OCI-LY1 (cell line): ENCODE data around the gene KAT7.

ENCODE experiments used
- H2AFZ ChIP-seq: fragments of 200-600 bp; sonication (generic), shearing (Covaris generic); 2 replicates; pipeline ENCODE4 v1.6.0; 2014; ENCODE audit warnings: antibody characterized with exemption, mild to moderate bottlenecking, low read length
- H3F3A ChIP-seq: fragments of 200-600 bp; sonication (generic), shearing (Covaris generic); 2 replicates; pipeline ENCODE4 v1.6.0; 2014; ENCODE audit warnings: mild to moderate bottlenecking, antibody characterized with exemption, low read length, moderate library complexity; ENCODE audit not compliant: insufficient read depth
- H3K27ac ChIP-seq: fragments of 200-600 bp; sonication (generic); 2 replicates; pipeline ENCODE4 v1.5.1; 2014; ENCODE audit warnings: low read length, mixed run types, mild to moderate bottlenecking, low read depth; ENCODE audit not compliant: poor library complexity, severe bottlenecking
- H3K27me3 ChIP-seq: fragments of 200-600 bp; sonication (generic); 2 replicates; pipeline ENCODE4 v1.6.0; 2014; ENCODE audit warnings: antibody characterized with exemption, mild to moderate bottlenecking, low read length, moderate library complexity; ENCODE audit not compliant: insufficient read depth
- H3K36me3 ChIP-seq: fragments of 200-600 bp; sonication (generic); 2 replicates; pipeline ENCODE4 v1.6.1; 2014; ENCODE audit warnings: mild to moderate bottlenecking, antibody characterized with exemption, low read length, moderate library complexity, mixed read lengths; ENCODE audit not compliant: insufficient read depth
- H3K4me1 ChIP-seq: fragments of 200-600 bp; sonication (generic); 2 replicates; pipeline ENCODE4 v1.5.1; 2014; ENCODE audit warnings: mild to moderate bottlenecking, low read length, moderate library complexity; ENCODE audit not compliant: insufficient read depth, severe bottlenecking
- H3K4me2 ChIP-seq: fragments of 200-600 bp; sonication (generic), shearing (Covaris generic); 2 replicates; pipeline ENCODE4 v1.6.1; 2014; ENCODE audit warnings: low read length
- H3K4me3 ChIP-seq: fragments of 200-600 bp; sonication (generic); 2 replicates; pipeline ENCODE4 v1.5.1; 2014; ENCODE audit warnings: low read length, low read depth, mild to moderate bottlenecking, mixed read lengths; ENCODE audit not compliant: poor library complexity, severe bottlenecking
- H3K79me2 ChIP-seq: fragments of 200-600 bp; shearing (Covaris generic); 2 replicates; pipeline ENCODE4 v1.6.1; 2016; ENCODE audit warnings: mixed run types, low read length, mixed read lengths; ENCODE audit not compliant: insufficient read depth
- H3K9ac ChIP-seq: fragments of 200-600 bp; sonication (generic), shearing (Covaris generic); 2 replicates; pipeline ENCODE4 v1.6.1; 2014; ENCODE audit warnings: mild to moderate bottlenecking, low read length, mixed read lengths
- H3K9me2 ChIP-seq: fragments of 200-600 bp; sonication (generic), shearing (Covaris generic); 2 replicates; pipeline ENCODE4 v1.6.1; 2014; ENCODE audit warnings: low read depth, mild to moderate bottlenecking, low read length, mixed read lengths
- H3K9me3 ChIP-seq: fragments of 200-600 bp; shearing (Covaris generic); 2 replicates; pipeline ENCODE4 v1.6.1; 2014; ENCODE audit warnings: low read length, mixed read lengths
- H4K20me1 ChIP-seq: fragments of 200-600 bp; sonication (generic), shearing (Covaris generic); 2 replicates; pipeline ENCODE4 v1.6.0; 2016; ENCODE audit warnings: mild to moderate bottlenecking, low read length; ENCODE audit not compliant: insufficient read depth
- EZH2 ChIP-seq: fragments of 200-600 bp; sonication (generic), shearing (Covaris generic); IDR thresholded peaks from 2 replicates; pipeline ENCODE4 v1.8.0; 2017; ENCODE audit warnings: borderline replicate concordance, mixed run types, mild to moderate bottlenecking, antibody characterized with exemption, low read length, moderate library complexity, mixed read lengths
- TF ChIP-seq, protein P1 (sequence below): fragments of 200-600 bp; sonication (generic), shearing (Covaris generic); IDR thresholded peaks from 2 replicates; pipeline ENCODE4 v1.5.1; 2017; ENCODE audit warnings: mild to moderate bottlenecking, antibody characterized with exemption, low read length, moderate library complexity, mixed read lengths

KAT7 gene

DNA sequence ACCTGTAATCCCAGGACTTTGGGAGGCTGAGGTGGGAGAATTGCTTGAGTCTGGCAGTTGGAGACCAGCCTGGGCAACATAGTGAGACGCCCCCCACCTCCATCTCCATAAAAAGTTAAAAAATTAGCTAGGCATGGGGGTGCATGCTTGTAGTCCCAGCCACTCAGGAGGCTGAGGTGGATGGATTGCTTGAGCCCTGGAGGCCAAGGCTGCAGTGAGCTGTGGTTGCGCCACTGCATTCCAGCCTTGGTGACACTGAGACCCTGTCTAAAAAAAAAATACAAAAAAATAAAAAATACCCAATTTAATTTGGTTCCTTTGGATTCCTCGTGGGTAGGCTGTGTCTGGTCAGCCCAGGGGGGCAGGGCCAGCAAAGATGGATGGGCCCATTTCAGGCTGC is 85.4 kb downstream of the KAT7 start:
- Histone ChIP-seq H3K27me3 (no peaks in the 10 kb centered on the region; the same call in 1 of the 2 replicates), H3K4me3 (no peak overlapping the region), H3K9me3 (no peaks in the 10 kb centered on the region), H3K27ac (no peak overlapping the region), H2AFZ (no peak overlapping the region), H3K79me2 (no peaks in the 10 kb centered on the region), H3K4me1 (no peaks in the 10 kb centered on the region), H3K9ac (no peak overlapping the region), H3F3A (no peaks in the 10 kb centered on the region), H3K36me3 (no peaks in the 10 kb centered on the region), H3K4me2 (no peak overlapping the region), H3K9me2 (no peaks in the 10 kb centered on the region), H4K20me1 (no peaks in the 10 kb centered on the region)
- TF ChIP-seq, protein P1, sequence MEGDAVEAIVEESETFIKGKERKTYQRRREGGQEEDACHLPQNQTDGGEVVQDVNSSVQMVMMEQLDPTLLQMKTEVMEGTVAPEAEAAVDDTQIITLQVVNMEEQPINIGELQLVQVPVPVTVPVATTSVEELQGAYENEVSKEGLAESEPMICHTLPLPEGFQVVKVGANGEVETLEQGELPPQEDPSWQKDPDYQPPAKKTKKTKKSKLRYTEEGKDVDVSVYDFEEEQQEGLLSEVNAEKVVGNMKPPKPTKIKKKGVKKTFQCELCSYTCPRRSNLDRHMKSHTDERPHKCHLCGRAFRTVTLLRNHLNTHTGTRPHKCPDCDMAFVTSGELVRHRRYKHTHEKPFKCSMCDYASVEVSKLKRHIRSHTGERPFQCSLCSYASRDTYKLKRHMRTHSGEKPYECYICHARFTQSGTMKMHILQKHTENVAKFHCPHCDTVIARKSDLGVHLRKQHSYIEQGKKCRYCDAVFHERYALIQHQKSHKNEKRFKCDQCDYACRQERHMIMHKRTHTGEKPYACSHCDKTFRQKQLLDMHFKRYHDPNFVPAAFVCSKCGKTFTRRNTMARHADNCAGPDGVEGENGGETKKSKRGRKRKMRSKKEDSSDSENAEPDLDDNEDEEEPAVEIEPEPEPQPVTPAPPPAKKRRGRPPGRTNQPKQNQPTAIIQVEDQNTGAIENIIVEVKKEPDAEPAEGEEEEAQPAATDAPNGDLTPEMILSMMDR = no peak
- no peak for TF ChIP-seq EZH2

DNA sequence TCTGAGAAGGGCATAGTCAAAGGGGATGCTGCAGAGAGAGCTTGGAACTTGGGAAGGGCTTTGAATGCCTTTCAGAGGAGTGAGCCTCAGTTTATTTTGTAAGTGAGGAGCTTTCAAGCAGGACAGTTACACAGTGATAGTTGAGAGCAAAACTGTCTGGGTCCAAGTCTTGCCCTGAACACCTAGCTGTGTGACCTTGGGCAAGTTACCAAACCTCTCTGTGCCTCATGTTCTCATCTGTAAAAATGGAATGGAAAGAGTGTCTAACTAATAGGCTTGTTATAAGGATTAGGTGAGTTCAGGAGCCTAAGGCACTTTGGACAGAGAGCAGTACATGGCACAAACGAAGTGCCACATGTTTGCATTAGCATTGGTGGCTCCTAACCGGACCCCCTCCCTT is 86.4 kb downstream of the KAT7 start:
- Histone ChIP-seq H3K4me1 (no peaks in the 10 kb centered on the region), H2AFZ (no peak overlapping the region), H3K4me2 (no peak overlapping the region), H3K27ac (no peak overlapping the region), H4K20me1 (no peaks in the 10 kb centered on the region), H3K9me3 (no peaks in the 10 kb centered on the region), H3F3A (no peaks in the 10 kb centered on the region), H3K79me2 (no peaks in the 10 kb centered on the region), H3K27me3 (no peaks in the 10 kb centered on the region; the same call in 1 of the 2 replicates), H3K36me3 (no peaks in the 10 kb centered on the region), H3K9me2 (no peaks in the 10 kb centered on the region), H3K9ac (no peak overlapping the region), H3K4me3 (no peak overlapping the region)
- TF ChIP-seq EZH2 = no peak
- TF ChIP-seq, protein P1 = no peak

DNA sequence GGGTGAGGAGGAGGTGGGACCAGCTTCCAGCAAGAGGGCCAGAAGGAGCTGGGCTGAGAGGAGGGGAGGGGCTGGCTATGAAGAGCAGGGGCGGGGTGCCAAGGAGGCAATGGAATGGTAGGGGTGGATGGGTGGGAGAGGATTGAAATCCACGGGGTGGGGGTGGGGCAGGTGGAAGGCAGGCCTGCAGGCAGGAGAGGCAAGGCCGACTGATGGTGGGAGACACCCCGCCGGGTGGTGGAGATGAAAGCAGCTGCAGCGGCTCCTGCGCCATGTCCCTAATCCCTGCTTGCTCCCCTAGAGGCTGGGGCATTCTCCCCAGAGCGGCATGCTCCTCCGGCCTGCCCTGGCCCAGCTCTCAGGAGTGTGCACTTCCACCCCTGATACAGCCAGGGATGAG is 87.2 kb downstream of the KAT7 start:
- Histone ChIP-seq H4K20me1 (no peaks in the 10 kb centered on the region), H3K4me3 (no peak overlapping the region), H2AFZ (no peak overlapping the region), H3K9ac (no peak overlapping the region), H3K27me3 (no peaks in the 10 kb centered on the region; the same call in 1 of the 2 replicates), H3K4me2 (no peak overlapping the region), H3F3A (no peaks in the 10 kb centered on the region), H3K27ac (no peak overlapping the region), H3K9me3 (no peaks in the 10 kb centered on the region), H3K9me2 (no peaks in the 10 kb centered on the region), H3K4me1 (no peaks in the 10 kb centered on the region), H3K79me2 (no peaks in the 10 kb centered on the region), H3K36me3 (no peaks in the 10 kb centered on the region)
- TF ChIP-seq, protein P1 = no peak
- TF ChIP-seq EZH2 = no peak
